ENCODE measurements around the gene LCN6. TPM values are rescaled to one million over a fixed set of nuclear protein-coding genes. Genes with fewer than 3 reads are reported as not detected.

LCN6 gene
- total RNA-seq, 1 donor from 2014 or later = 17.9 TPM

- DNase-seq (ENCODE audit: extremely low spot score in 2 of 2) = no peak
- intact Hi-C loops (cut with DNase I) = loop anchor here (5.0 kb wide), 1 partner anchor 59 kb away; no protein-coding TSS in a partner anchor
- H3K27me3 ChIP-seq = no peaks in the 10 kb centered on the region
- TF ChIP-seq CTCF (IDR thresholded peaks at IDR 0.05) (no peak), POLR2A (IDR thresholded peaks at IDR 0.05) (no peak), POLR2AphosphoS5 (IDR thresholded peaks at IDR 0.05; ENCODE audit: insufficient read depth in 1 of 2, low read depth in 1 of 2) (no peak)
- peaks cover 57% of the 10 kb centered on the region for H3K4me1 ChIP-seq
- peaks cover 0 to 36% of the 10 kb centered on the region in 2 donors for H3K36me3 ChIP-seq
- H3K9me3 ChIP-seq = no peaks in the 10 kb centered on the region
- peak overlapping the region; percentile 76 to 87 for H3K4me3 ChIP-seq
- no peak overlapping the region for H3K27ac ChIP-seq
Observed at GRCh38 chr9:136726118-136726517, 22.2 kb downstream of the LCN6 start.

- Histone ChIP-seq H3K36me3 (peaks cover 0 to 36% of the 10 kb centered on the region in 2 donors), H3K27ac (no peak overlapping the region), H3K27me3 (no peaks in the 10 kb centered on the region), H3K9me3 (no peaks in the 10 kb centered on the region), H3K4me1 (peaks cover 62% of the 10 kb centered on the region), H3K4me3 (peak overlapping the region; percentile 76 to 87)
- intact Hi-C loops (cut with DNase I) = loop anchor here (5.0 kb wide), 1 partner anchor 58 kb away; no protein-coding TSS in a partner anchor
- no peak for TF ChIP-seq CTCF (IDR thresholded peaks at IDR 0.05)
- TF ChIP-seq POLR2A (IDR thresholded peaks at IDR 0.05) = no peak
- no peak for TF ChIP-seq POLR2AphosphoS5 (IDR thresholded peaks at IDR 0.05; ENCODE audit: insufficient read depth in 1 of 2, low read depth in 1 of 2)
- DNase-seq (ENCODE audit: extremely low spot score in 2 of 2) = no peak
Observed at GRCh38 chr9:136725612-136726011, 22.7 kb downstream of the LCN6 start.

DNA sequence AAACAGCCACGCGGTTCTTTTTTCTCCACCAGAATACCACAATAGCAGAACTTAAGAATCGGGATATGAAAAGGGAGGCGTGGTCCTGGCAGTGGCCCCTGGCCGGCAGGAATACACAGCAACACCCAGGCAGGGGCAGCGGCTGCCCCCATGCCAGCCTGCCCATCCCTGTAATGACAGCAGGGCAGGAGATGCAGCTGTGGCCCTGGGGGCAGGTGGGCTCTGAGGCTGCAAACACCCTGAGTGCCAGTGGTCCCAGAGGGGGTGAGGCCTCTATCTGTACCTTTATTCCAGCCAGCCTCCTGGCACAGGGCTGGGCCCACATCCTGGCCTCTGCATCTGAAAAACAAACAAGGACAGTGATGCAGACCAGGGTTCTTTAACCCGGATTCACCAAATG lies 23.6 kb downstream of the LCN6 start:
- peaks cover 0 to 36% of the 10 kb centered on the region in 2 donors for H3K36me3 ChIP-seq
- H3K4me1 ChIP-seq = peaks cover 70% of the 10 kb centered on the region
- no peaks in the 10 kb centered on the region for H3K27me3 ChIP-seq

DNA sequence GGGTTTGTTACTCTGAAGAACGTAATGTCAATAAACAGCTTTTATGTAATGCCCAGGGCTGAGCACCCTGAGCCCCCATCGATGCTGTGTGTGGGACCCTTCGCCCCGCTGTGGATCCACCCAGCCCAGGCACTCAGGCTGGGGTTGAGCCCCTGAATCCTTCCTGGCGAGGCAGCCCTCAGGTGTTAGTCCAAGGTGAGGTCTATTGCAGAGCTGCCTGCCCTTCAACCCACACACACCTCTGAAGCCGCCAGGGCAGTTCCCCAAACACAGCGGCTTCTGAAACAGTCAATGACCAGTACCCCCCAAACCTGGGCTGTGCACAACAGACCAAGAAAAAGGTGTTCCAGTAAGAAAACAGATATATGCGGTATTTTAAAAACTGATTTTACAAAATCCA lies 24.3 kb downstream of the LCN6 start:
- TF ChIP-seq CTCF (IDR thresholded peaks at IDR 0.05) (no peak), POLR2A (IDR thresholded peaks at IDR 0.05) (no peak), POLR2AphosphoS5 (IDR thresholded peaks at IDR 0.05; ENCODE audit: insufficient read depth in 1 of 2, low read depth in 1 of 2) (no peak)
- H3K27me3 ChIP-seq = no peaks in the 10 kb centered on the region
- H3K4me1 ChIP-seq = peaks cover 74% of the 10 kb centered on the region
- intact Hi-C loops (cut with DNase I) = no loop called here
- no peaks in the 10 kb centered on the region for H3K9me3 ChIP-seq
- no peak overlapping the region for H3K4me3 ChIP-seq
- H3K36me3 ChIP-seq = peaks cover 0 to 36% of the 10 kb centered on the region in 2 donors
- no peak overlapping the region for H3K27ac ChIP-seq
- no peak for DNase-seq (ENCODE audit: extremely low spot score in 2 of 2)

More for the DNA sequence above, 23.6 kb downstream of the LCN6 start:
- TF ChIP-seq CTCF (IDR thresholded peaks at IDR 0.05) = no peak
- no peak for TF ChIP-seq POLR2A (IDR thresholded peaks at IDR 0.05)
- TF ChIP-seq POLR2AphosphoS5 (IDR thresholded peaks at IDR 0.05; ENCODE audit: insufficient read depth in 1 of 2, low read depth in 1 of 2) = no peak
- DNase-seq (ENCODE audit: extremely low spot score in 2 of 2) = no peak
- Histone ChIP-seq H3K27ac (no peak overlapping the region), H3K4me3 (no peak overlapping the region), H3K9me3 (no peaks in the 10 kb centered on the region)
- intact Hi-C loops (cut with DNase I) = loop anchor here (5.0 kb wide), 1 partner anchor 57 kb away; no protein-coding TSS in a partner anchor

DNA sequence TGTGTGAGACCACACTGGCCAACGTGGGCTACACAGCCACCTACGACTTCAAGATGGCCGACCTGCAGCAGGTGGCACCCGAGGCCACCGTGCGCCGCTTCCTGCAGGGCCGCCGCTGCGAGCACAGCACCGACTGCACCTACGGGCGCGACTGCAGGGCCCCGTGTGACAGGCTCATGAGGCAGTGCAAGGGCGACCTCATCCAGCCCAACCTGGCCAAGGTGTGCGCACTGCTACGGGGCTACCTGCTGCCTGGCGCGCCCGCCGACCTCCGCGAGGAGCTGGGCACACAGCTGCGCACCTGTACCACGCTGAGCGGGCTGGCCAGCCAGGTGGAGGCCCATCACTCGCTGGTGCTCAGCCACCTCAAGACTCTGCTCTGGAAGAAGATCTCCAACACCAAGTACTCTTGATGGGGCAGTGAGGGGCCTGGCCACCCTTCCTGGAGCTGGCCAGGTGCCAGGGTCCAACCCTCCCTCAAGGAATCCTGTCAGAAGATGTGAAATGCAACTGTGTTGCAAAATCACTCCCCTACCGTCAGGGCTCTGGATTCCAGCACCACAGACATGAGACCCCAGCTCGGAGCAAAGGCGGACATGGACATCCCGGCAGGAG lies 24.9 kb downstream of the LCN6 start:
- TF ChIP-seq POLR2A (IDR thresholded peaks at IDR 0.05) (no peak), CTCF (IDR thresholded peaks at IDR 0.05) (no peak), POLR2AphosphoS5 (IDR thresholded peaks at IDR 0.05; ENCODE audit: insufficient read depth in 1 of 2, low read depth in 1 of 2) (no peak)
- H3K9me3 ChIP-seq = no peaks in the 10 kb centered on the region
- H3K4me1 ChIP-seq = peaks cover 70% of the 10 kb centered on the region
- intact Hi-C loops (cut with DNase I) = no loop called here
- H3K4me3 ChIP-seq = no peak overlapping the region
- H3K27me3 ChIP-seq = no peaks in the 10 kb centered on the region
- no peak overlapping the region for H3K27ac ChIP-seq
- H3K36me3 ChIP-seq = peaks cover 0 to 36% of the 10 kb centered on the region in 2 donors
- DNase-seq (ENCODE audit: extremely low spot score in 2 of 2) = no peak
